Mammary epithelial cell (primary cell): Measurements from ENCODE around the gene SPTBN1.

ENCODE experiments used
- EZH2 ChIP-seq: IDR thresholded peaks from 2 replicates; pipeline ENCODE4 v1.6.1; 2012; ENCODE audit warnings: low read length, inconsistent platforms, borderline replicate concordance
- TF ChIP-seq, protein P1 (sequence below), 2 donors: IDR thresholded peaks in 1 of 2; conservative IDR thresholded peaks in 1 of 2; 2 replicates each; pipeline ENCODE4 v1.5.1; 2011 to 2012; ENCODE audit warnings: inconsistent platforms in 2 of 2, low read length in 2 of 2, mild to moderate bottlenecking in 2 of 2, control low read depth in 1 of 2, low read depth in 1 of 2; ENCODE audit not compliant: insufficient read depth in 1 of 2; ENCODE audit errors: extremely low read depth in 1 of 2

DNA sequence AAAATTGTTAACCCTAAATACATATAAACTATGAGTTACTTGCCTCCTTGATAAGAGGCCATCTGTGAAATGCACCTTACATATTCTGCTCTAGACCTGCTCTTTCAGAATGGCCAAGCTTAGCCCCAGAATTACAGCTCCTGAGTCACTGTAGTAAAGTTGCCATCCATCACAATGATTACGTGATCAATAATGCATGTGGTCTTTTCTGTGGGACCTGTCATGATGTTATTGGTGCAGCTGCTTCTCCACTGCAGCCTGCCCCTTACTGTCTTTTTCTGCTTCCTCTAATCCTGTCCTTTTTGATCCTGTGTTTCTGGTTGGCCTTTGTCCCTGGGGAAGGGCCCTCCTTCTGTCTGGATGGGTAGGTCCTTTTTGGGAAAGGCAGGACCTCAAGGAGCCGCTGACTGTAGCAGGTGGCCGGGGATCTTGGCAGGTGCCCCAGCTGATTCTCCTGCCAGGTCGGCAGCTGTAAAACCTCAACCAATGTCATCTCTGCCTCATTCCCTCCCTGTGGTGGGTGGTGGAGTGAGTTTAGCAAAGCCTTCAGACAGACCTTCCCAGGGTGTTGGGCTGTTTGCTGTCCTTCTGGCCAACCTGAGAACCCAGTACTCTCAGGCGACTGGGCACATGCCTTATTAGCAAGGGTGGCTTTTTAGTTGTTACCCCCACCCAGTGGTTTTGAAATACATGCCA is 141.2 kb downstream of the SPTBN1 start:
- TF ChIP-seq, protein P1, sequence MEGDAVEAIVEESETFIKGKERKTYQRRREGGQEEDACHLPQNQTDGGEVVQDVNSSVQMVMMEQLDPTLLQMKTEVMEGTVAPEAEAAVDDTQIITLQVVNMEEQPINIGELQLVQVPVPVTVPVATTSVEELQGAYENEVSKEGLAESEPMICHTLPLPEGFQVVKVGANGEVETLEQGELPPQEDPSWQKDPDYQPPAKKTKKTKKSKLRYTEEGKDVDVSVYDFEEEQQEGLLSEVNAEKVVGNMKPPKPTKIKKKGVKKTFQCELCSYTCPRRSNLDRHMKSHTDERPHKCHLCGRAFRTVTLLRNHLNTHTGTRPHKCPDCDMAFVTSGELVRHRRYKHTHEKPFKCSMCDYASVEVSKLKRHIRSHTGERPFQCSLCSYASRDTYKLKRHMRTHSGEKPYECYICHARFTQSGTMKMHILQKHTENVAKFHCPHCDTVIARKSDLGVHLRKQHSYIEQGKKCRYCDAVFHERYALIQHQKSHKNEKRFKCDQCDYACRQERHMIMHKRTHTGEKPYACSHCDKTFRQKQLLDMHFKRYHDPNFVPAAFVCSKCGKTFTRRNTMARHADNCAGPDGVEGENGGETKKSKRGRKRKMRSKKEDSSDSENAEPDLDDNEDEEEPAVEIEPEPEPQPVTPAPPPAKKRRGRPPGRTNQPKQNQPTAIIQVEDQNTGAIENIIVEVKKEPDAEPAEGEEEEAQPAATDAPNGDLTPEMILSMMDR (conservative IDR thresholded peaks at IDR 0.05 in 1 of 2, IDR thresholded peaks at IDR 0.05 in 1 of 2; ENCODE audit: extremely low read depth in 1 of 2, insufficient read depth in 1 of 2, low read depth in 1 of 2, low read length in 2 of 2) = no peak
- TF ChIP-seq EZH2 = no peak
